H4 (cell line): Measurements from ENCODE around the gene ODF2. TPM values are rescaled to one million over a fixed set of nuclear protein-coding genes. Genes with fewer than 3 reads are reported as not detected.

ENCODE experiments used
- DNase-seq: peaks from one replicate; pipeline ENCODE4 v3.0.0-alpha.2; 2015; ENCODE audit warnings: low spot score
- total RNA-seq: library from RNA; depleted of rRNA; stranded (reverse); fragments of >200 nt; shearing (Covaris generic); gene quantifications from 2 replicates; pipeline ENCODE4 v1.2.3, GENCODE V29; 2014; rRNA removed

The ODF2 gene
- total RNA-seq, 1 experiment from 2014 or later = 28.6 TPM

- DNase-seq = no peak
These were observed 72.8 kb downstream of the ODF2 start for GRCh38 chr9:128528445-128529160.

GRCh38 chr9:128529191-128529590 lies 73.4 kb downstream of the ODF2 start:
- DNase-seq = no peak

- DNase-seq = no peak
These were observed 76.8 kb downstream of the ODF2 start for GRCh38 chr9:128532581-128532980.

- no peak for DNase-seq
These were observed 85.0 kb downstream of the ODF2 start for GRCh38 chr9:128540634-128541360.

GRCh38 chr9:128546504-128546903 lies 90.7 kb downstream of the ODF2 start:
- no peak for DNase-seq

GRCh38 chr9:128548876-128549275 lies 93.1 kb downstream of the ODF2 start:
- DNase-seq = no peak

- no peak for DNase-seq
These were observed 94.4 kb downstream of the ODF2 start for GRCh38 chr9:128550226-128550625.

Other genes with a start within 250 kb of the ODF2 start
- gene GOLGA2, start 180.0 kb upstream of the ODF2 start, total RNA-seq = 40.3 and 56.0 TPM in 2 replicates
- gene SWI5, start 179.7 kb upstream of the ODF2 start, total RNA-seq = 59.5 and 66.7 TPM in 2 replicates
- 13.8 and 15.6 TPM in 2 replicates for gene TRUB2, start 133.6 kb upstream of the ODF2 start, total RNA-seq
- 39.6 and 46.3 TPM in 2 replicates for gene COQ4, start 133.2 kb upstream of the ODF2 start, total RNA-seq
- gene SLC27A4, start 115.5 kb upstream of the ODF2 start, total RNA-seq = 15.1 and 21.9 TPM in 2 replicates
- 52.3 and 71.9 TPM in 2 replicates for gene URM1, start 84.6 kb upstream of the ODF2 start, total RNA-seq
- gene CERCAM, start 35.1 kb upstream of the ODF2 start, total RNA-seq = 19.0 and 20.8 TPM in 2 replicates
- 30.3 and 35.5 TPM in 2 replicates for gene GLE1, start 48.7 kb downstream of the ODF2 start, total RNA-seq
- 46.5 and 52.8 TPM in 2 replicates for gene SPTAN1, start 96.6 kb downstream of the ODF2 start, total RNA-seq
- 56.9 and 69.0 TPM in 2 replicates for gene DYNC2I2, start 200.8 kb downstream of the ODF2 start, total RNA-seq
- gene SET, start 233.2 kb downstream of the ODF2 start, total RNA-seq = 568 and 655 TPM in 2 replicates
- gene PKN3, start 246.5 kb downstream of the ODF2 start, total RNA-seq = 1.9 and 2.8 TPM in 2 replicates